EL (cell line): ENCODE measurements around the gene NAGA.
"Not testable (repeated sequence)": the region's sequence is repeated elsewhere in the genome, so short reads cannot be mapped to it uniquely, and the experiment has no call there.

Experiments used
- DNase-seq: peaks from one replicate; pipeline ENCODE4 v3.0.0-alpha.2; 2016

Gene NAGA

GRCh38 chr22:42074846-42075676 is 4.4 kb upstream of the NAGA start:
- DNase-seq = no peak

DNA sequence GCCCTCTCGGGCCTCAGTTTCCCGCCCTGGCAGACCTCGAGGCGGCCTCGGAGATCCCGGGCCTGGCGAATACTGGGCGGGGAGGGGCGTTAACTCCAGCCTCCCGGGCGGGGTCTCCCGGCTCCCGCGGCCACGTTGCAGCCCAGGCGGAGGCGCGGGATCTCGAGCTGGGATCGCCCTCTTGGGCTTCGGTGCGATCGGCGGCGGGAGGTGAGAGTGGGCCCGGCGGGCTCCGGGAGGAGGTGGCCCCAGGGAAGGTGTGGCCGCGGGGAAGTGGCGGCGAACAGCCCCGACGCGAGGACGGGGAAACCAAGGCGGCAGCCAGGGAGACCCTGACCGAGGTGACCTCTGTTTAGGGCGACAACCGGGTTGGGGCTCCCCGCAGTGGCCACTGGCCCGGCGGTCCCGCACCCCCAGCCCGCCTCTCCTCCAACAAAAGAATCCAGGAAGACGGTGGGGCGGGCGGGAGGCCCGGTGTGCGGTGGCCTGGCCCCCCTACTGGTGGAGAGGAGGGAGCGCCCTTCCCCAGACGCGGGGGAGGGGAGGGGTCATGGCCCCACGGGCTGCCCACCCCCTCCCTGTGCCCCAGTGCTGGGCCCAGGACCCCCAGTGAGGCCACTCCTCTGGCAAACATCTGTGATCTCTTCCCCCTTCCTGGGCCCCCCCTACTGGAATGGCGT is 3.7 kb upstream of the NAGA start, which contains the start of gene PHETA2:
Gene PHETA2 (plus strand): TSS at position 117 of the 680 bp plus-strand sequence. CDS start 3,046 bp downstream, outside the sequence.
- peak; percentile 50 for DNase-seq

GRCh38 chr22:42073621-42074041 is 3.0 kb upstream of the NAGA start:
- no peak for DNase-seq

GRCh38 chr22:42072606-42073330 is 2.2 kb upstream of the NAGA start:
- no peak for DNase-seq

DNA sequence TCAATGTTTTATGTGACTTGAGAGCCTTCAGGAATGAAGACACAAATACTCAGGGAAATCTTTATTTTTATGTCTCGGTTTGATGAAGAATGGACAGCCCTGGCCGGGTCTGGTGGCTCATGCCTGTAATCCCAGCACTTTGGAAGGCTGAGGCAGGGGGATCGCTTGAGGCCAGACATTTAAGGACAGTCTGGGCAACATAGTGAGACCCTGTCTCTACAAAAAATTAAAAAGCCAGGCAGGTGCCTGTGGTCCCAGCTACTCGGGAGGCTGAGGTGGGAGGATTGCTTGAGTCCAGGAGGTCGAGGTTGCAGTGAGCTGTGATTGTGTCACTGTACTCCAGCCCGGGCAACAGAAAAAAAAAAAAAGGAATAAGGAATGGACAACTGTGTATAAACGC is 896 bp upstream of the NAGA start:
- DNase-seq = not testable (repeated sequence)

DNA sequence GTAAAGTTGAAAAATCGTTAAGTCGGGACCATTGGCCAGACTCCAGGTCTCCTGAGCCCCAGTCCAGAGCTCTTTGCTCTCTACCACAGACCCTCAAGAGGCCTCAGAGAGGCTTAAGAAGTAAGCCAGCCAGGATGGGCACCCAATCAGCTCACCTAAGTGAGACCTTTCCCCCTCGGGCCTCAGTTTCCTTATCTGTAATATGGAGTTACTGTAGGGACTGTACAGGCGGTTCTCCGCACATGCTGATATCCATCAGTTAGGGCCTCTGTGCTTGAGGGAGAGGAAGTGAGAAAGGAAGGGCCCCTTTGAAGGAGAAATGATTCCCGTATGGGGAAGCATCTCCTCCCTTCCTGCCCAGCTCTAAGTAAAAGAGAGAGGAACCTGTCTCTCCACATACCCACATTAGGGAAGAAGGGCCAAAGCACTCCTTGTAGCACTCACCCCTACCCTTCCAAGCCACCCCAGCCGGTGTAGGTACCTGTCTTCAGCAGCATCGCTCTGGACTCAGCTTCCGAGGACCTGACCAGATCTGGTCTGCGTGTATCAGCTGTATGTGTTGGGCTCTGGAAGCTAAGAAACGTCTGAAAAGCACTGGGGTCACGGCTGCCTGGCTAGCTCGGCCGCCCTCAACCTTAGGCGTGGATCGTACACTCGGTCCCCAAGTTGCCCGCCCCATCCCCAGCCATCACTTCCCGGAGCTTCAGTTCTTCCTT is 653 bp downstream of the NAGA start:
- DNase-seq = peak; percentile 31

GRCh38 chr22:42068291-42068690 is 2.3 kb downstream of the NAGA start:
- DNase-seq = no peak

GRCh38 chr22:42067671-42068251 is 2.9 kb downstream of the NAGA start:
- DNase-seq = no peak

- no peak for DNase-seq
These were observed 3.7 kb downstream of the NAGA start for GRCh38 chr22:42066937-42067336.

DNA sequence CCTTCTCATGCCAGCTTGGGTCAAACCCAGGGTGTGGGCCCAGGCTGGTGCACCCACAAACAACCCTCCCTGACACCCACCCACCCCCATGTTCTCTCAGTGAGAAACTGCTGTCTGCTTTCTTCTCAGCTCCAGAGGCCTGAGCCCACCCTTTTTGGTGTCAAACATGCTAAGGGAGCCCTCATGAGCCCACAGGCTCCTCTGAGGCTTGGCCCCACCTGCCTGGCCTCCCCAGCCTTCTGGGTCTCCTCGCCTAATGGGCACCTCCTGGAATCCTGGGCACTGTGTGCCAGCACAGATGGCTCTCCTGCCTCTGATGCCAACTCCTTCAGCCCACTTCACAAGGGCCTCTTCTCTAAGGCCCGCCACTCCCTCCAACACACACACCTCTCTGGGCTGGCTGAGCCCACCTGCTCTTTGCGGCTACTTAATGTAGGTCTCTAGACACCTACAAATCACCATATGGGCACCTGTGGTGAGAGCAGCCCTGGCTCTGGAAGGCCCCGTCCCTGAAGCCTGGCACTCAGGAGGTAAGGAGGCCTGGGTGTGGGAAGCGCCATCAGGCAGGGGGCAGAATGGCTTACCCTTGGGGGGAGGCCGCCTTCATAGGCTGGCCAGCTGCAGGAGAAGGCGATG is 4.4 kb downstream of the NAGA start:
- DNase-seq = no peak

GRCh38 chr22:42065438-42066125 is 5.0 kb downstream of the NAGA start:
- DNase-seq = no peak

DNA sequence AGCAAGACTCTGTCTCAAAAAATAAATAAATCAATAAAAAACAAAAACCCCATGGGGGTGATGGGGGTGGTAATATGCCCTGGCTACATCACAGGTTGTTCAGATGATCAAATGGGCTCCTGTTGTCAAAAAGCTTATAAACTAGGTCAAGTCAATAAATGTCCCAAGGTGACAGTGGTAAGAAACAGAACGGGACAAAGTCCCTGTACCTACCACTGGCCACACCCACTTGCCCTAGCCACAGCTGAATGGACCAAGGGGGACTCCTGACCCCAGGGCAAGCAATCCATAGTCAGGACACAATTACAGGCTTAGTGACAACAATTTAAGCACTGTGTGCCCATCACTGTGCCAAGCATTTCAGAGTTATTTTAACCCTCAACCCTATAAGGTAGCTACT is 6.0 kb downstream of the NAGA start:
- no peak for DNase-seq

DNA sequence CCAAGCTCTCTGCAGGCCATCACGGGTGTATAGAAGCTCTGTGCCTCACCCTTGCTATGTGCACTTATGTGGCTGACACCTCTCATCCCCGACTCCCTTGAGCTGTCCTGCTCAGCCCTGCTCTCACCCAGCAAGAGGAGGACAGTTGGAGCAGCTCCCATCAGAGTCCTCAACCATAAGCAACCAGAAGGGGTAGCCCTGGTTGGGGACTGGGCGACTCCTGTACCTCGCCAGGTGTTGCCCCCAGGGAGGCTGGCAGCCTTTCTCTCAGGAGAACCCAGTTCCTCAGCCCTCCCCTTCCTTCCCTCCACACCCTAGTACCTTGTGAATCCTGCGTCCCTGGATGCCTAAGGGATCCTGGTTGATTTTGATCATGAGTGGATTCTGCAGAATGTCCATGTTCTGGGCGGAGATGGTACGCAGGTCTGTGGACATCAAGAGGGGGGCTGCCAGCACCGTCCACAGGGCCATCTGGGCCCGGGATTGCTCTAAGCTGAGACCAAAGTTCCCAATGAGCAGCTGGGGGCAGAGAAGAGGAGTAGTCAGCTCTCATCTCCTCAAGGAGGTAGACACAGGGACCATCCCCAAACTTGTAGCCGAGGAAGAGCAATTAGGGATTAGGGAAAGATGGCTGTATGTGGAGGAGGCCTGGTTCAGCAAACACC is 8.0 kb downstream of the NAGA start:
- no peak for DNase-seq

DNA sequence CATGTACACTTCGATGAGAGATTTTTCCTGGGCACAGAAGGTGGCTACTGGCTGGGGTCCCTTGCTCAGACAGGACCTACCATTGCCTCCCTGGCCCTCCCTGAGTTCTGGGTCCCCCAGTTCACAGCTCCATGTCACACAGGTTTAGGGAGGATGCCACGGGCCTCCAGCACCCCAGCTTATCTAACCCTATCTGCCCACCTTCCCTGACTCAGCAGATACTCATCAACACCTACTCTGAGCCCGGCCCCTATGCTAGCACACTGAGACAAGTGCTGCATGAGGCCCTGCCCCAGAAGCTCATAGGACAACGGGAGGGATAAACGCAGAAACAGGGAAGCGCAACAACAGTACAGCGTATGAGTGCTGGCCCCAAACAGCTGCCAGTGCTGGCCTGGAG is 9.6 kb downstream of the NAGA start:
- DNase-seq = no peak

DNA sequence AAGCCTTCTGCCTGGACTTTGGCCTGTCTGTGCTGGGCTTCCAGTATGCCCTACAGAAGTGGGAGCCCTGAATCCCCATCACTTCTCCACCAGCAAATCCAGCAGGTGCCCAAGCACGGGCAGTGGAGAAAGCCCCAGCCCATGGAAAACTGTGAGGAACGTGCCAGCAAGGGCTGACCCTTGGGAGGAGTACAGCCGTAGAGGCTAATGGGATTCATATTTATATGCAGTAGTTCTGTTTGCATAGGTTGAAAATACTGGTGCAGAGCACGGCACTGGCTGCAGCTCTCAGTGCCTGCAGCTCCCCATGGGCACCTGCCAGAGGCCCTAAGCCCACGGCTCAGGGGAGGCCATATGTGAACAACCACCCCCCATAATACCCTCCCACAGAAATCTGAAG is 10.1 kb downstream of the NAGA start:
- no peak for DNase-seq

GRCh38 chr22:42056757-42057511 is 13.7 kb downstream of the NAGA start:
- no peak for DNase-seq

DNA sequence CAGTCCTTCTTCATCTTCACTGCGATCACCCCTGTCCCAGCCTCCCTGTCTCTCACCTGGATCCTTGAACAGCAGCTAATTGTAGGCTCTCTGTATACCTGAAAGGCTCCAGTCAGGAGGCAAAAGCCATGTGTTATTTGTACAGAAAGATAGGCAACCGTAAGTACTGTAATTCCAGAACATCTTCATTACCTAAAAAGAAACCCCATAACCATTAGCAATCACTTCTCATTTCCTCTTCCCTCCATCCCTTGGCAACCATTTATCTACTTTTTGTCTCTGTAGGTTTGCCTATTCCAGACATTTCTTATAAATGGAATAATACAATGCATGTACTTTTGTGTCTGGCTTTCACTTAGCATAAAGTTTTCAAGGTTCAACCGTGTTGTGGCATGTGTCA is 17.8 kb downstream of the NAGA start:
- DNase-seq = no peak

DNA sequence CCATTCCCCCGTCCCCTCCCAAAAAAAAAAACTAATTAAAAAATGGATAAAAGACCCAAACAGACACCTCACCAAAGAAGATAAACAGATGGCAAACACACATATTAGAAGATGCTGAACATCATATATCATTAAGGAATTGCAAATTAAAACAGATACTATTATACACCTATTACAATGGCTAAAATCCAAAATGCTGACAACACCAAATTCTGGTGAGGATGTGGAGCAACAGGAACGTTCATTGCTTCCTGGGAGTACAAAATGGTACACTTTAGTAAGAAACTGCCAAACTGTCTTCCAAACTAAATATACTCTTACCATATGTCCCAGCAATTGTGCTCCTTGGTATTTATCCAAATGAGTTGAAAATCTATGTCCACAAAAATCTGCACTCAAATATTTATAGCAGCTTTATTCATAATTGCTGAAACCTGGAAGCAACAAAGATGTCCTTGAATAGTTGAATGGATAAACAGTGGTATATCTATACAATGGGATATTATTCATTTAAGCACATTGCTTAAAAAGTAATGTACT is 19.9 kb downstream of the NAGA start:
- no peak for DNase-seq

- DNase-seq = no peak
These were observed 28.8 kb downstream of the NAGA start for GRCh38 chr22:42041784-42042183.

GRCh38 chr22:42039271-42039670 is 31.3 kb downstream of the NAGA start:
- DNase-seq = peak; percentile 58
